IMR-90 (cell line): ENCODE data around the gene EIF1B.

Experiments
- CEBPB ChIP-seq: IDR thresholded peaks from 2 replicates; pipeline ENCODE4 v1.6.1; 2012; ENCODE audit warnings: low read depth, low read length, improper control_type of control experiment
- CTCF ChIP-seq: conservative IDR thresholded peaks from 2 replicates; pipeline ENCODE4 v1.5.1; 2012; ENCODE audit warnings: mild to moderate bottlenecking, low read depth, low read length, improper control_type of control experiment
- MAFK ChIP-seq: IDR thresholded peaks from 2 replicates; pipeline ENCODE4 v1.6.1; 2012; ENCODE audit warnings: low read depth, low read length, improper control_type of control experiment
- MAZ ChIP-seq: IDR thresholded peaks from 2 replicates; pipeline ENCODE4 v1.6.1; 2012; ENCODE audit warnings: low read depth, mild to moderate bottlenecking, low read length, improper control_type of control experiment, moderate library complexity, borderline replicate concordance
- NFE2L2 ChIP-seq: fragments of 150-350 bp; IDR thresholded peaks from 2 replicates; pipeline ENCODE4 v1.6.1; 2016; ENCODE audit warnings: low read depth, mild to moderate bottlenecking, low read length
- POLR2A ChIP-seq: IDR thresholded peaks from 2 replicates; pipeline ENCODE4 v1.6.1; 2012; ENCODE audit warnings: mild to moderate bottlenecking, low read depth, low read length
- RAD21 ChIP-seq: IDR thresholded peaks from 2 replicates; pipeline ENCODE4 v1.6.1; 2012; ENCODE audit warnings: low read length, improper control_type of control experiment
- RCOR1 ChIP-seq: IDR thresholded peaks from 2 replicates; pipeline ENCODE4 v1.6.1; 2012; ENCODE audit warnings: mild to moderate bottlenecking, low read length, improper control_type of control experiment; ENCODE audit not compliant: insufficient replicate concordance
- RFX5 ChIP-seq: IDR thresholded peaks from 2 replicates; pipeline ENCODE4 v1.8.0; 2012; ENCODE audit warnings: low read depth, mild to moderate bottlenecking, low read length, moderate library complexity
- SMC3 ChIP-seq: fragments of 150-350 bp; IDR thresholded peaks from 2 replicates; pipeline ENCODE4 v1.6.1; 2016; ENCODE audit warnings: low read depth, mild to moderate bottlenecking, antibody characterized with exemption, low read length, moderate library complexity

- no peak for TF ChIP-seq CTCF
- TF ChIP-seq NFE2L2 = no peak
- TF ChIP-seq POLR2A = no peak
- TF ChIP-seq MAZ = no peak
- TF ChIP-seq RFX5 = no peak
- no peak for TF ChIP-seq SMC3
- no peak for TF ChIP-seq RCOR1
- no peak for TF ChIP-seq RAD21
- TF ChIP-seq CEBPB = no peak
- no peak for TF ChIP-seq MAFK
Measured at GRCh38 chr3:40278791-40279190, 30.7 kb upstream of the EIF1B start.
